ENCODE data around the gene HRAS. TPM values are rescaled to one million over a fixed set of nuclear protein-coding genes. Genes with fewer than 3 reads are reported as not detected.

Gene HRAS
- total and polyA plus RNA-seq, 10 of the 15 experiments (the other 5 are each of a cell fraction or from before 2014, with no cell fraction given): 2.8 to 72.4 (median 31.7) TPM

DNA sequence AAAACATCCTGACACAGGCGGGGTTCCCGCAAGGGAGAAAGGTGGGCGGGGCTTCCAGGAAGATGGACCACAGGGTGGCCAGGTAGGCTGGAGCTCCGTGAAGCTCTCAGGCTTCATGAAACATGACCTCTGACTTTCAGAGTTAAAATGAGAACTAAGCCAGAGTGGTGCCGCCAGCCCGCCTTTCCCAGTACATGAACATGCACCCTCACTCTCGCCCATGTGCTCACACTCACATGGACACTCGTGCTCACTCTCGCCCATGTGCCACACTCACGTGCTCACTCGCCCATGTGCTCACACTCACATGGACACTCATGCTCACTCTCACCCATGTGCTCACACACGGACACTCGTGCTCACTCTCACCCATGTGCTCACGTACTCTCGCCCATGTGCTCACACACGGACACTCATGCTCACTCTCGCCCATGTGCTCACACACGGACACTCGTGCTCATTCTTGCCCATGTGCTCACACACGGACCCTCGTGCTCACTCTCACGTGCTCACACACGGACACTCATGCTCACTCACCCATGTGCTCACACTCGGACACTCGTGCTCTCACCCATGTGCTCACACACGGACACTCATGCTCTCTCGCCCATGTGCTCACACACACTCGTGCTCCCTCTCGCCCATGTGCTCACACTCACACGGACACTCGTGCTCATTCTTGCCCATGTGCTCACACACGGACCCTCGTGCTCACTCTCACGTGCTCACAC, 38.4 kb downstream of the HRAS start (continued):
- TF ChIP-seq TCF3 (IDR thresholded peaks at IDR 0.05; ENCODE audit: borderline replicate concordance, insufficient read depth, low read depth, low read length) (peak; percentile 51; the same call in 1 of the 2 replicates), BMI1 (IDR thresholded peaks at IDR 0.05; ENCODE audit: borderline replicate concordance) (no peak), ESRRA (IDR thresholded peaks at IDR 0.05; ENCODE audit: low read length) (no peak), POLR2A (IDR thresholded peaks at IDR 0.05; ENCODE audit: low read depth, low read length) (peak; percentile 65; the same call in 1 of the 2 replicates), KLF5 (IDR thresholded peaks at IDR 0.05; ENCODE audit: partially characterized antibody) (no peak), TARDBP (IDR thresholded peaks at IDR 0.05; ENCODE audit: borderline replicate concordance) (0 out of 2 replicates have a peak, but pooled peaks have one; percentile 39)
- TF ChIP-seq, protein P1, sequence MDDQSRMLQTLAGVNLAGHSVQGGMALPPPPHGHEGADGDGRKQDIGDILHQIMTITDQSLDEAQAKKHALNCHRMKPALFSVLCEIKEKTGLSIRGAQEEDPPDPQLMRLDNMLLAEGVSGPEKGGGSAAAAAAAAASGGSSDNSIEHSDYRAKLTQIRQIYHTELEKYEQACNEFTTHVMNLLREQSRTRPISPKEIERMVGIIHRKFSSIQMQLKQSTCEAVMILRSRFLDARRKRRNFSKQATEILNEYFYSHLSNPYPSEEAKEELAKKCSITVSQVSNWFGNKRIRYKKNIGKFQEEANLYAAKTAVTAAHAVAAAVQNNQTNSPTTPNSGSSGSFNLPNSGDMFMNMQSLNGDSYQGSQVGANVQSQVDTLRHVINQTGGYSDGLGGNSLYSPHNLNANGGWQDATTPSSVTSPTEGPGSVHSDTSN (IDR thresholded peaks at IDR 0.05; ENCODE audit: insufficient replicate concordance, low read depth, low read length): peak; percentile 29

DNA sequence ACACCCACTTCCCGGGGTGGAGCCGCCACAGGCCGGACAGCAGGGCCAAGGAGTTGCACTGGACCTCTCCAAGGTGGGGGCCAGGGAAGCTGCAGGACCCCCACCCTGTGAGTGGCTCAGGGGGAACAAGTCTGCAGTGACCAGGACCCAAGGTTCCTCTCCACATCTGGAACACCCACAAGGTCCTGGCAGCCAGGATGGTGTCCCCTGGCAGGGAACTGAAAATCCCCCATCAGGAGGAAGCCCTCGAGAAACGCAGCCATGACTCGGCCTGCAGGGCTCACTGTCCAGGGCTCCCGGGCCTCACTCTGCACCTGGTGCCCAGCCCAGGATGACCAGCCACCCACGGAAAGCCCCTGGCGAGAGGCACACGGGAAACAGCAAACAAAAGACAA, 39.8 kb downstream of the HRAS start:
- BruUV-seq (replicated peaks): no TSS peak
- no peak overlapping the region for H3K27ac ChIP-seq (ENCODE audit: control insufficient read depth, insufficient read depth)
- no peaks in the 10 kb centered on the region for H3K79me2 ChIP-seq (ENCODE audit: control insufficient read depth, insufficient read depth, low read length)
- DNase-seq (ENCODE audit: low read depth, low spot score) (no peak), ATAC-seq (no peak), FAIRE-seq (no peak)
- H3K9ac ChIP-seq (ENCODE audit: control insufficient read depth, insufficient read depth, low read length): no peak overlapping the region
- no peak overlapping the region for H3K4me3 ChIP-seq
- H3K36me3 ChIP-seq (ENCODE audit: control insufficient read depth in 2 of 2, insufficient read depth in 2 of 2, low read length in 1 of 2): peaks cover 16 to 46% of the 10 kb centered on the region in 2 experiments
- no peak overlapping the region for H2AFZ ChIP-seq (ENCODE audit: control insufficient read depth, low read depth, low read length)
- in situ Hi-C loops (cut with MboI) (no loop called here), intact Hi-C loops (cut with micrococcal nuclease; ENCODE audit: unreplicated experiment) (no loop called here)
- ChIA-PET CTCF (no interaction called here), RAD21 (ENCODE audit: unreplicated experiment) (no interaction called here), SMC1A (ENCODE audit: uncharacterized antibody, unreplicated experiment) (no interaction called here), POLR2A (no interaction called here)
- WGBS (ENCODE audit: insufficient coverage, insufficient replicate concordance, low lambda C conversion rate, missing lambda C conversion rate): 68% methylated on average over 10 of the region's 10 CpGs
- H3K4me1 ChIP-seq (ENCODE audit: control insufficient read depth, insufficient read depth, low read length): no peaks in the 10 kb centered on the region; the same call in 1 of the 2 replicates
- no peaks in the 10 kb centered on the region for H3K27me3 ChIP-seq (replicated peaks in 1 of 2; ENCODE audit: control insufficient read depth in 2 of 2, insufficient read depth in 2 of 2, low read length in 1 of 2)
- H4K20me1 ChIP-seq (ENCODE audit: control insufficient read depth, insufficient read depth): no peaks in the 10 kb centered on the region
- no peaks in the 10 kb centered on the region for H3K9me3 ChIP-seq (replicated peaks; ENCODE audit: control insufficient read depth, insufficient read depth, low read length)
- H3K4me2 ChIP-seq (ENCODE audit: control insufficient read depth, insufficient read depth): no peak overlapping the region
- TF ChIP-seq RUNX3 (IDR thresholded peaks at IDR 0.05; ENCODE audit: low read length) (no peak), SREBF1 (IDR thresholded peaks at IDR 0.05; ENCODE audit: low read length) (no peak), RBBP5 (conservative IDR thresholded peaks at IDR 0.05) (no peak), USF2 (IDR thresholded peaks at IDR 0.05; ENCODE audit: borderline replicate concordance, low read depth, low read length) (no peak), USF1 (IDR thresholded peaks at IDR 0.05; ENCODE audit: borderline replicate concordance, extremely low read length, insufficient read depth, low read depth, low read length) (no peak), PML (IDR thresholded peaks at IDR 0.05; ENCODE audit: low read length) (no peak)
- TF ChIP-seq, protein P2, sequence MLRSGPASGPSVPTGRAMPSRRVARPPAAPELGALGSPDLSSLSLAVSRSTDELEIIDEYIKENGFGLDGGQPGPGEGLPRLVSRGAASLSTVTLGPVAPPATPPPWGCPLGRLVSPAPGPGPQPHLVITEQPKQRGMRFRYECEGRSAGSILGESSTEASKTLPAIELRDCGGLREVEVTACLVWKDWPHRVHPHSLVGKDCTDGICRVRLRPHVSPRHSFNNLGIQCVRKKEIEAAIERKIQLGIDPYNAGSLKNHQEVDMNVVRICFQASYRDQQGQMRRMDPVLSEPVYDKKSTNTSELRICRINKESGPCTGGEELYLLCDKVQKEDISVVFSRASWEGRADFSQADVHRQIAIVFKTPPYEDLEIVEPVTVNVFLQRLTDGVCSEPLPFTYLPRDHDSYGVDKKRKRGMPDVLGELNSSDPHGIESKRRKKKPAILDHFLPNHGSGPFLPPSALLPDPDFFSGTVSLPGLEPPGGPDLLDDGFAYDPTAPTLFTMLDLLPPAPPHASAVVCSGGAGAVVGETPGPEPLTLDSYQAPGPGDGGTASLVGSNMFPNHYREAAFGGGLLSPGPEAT (IDR thresholded peaks at IDR 0.05; ENCODE audit: low read depth): no peak
